ENCODE data around the gene MARS1.

Gene MARS1

GRCh38 chr12:57456737-57457490, 31.0 kb upstream of the MARS1 start:
- no peak for DNase-seq (ENCODE audit: low read depth in 3 of 3, low spot score in 1 of 3)

GRCh38 chr12:57458665-57459054, 29.2 kb upstream of the MARS1 start:
- no peak for DNase-seq (ENCODE audit: low read depth in 3 of 3, low spot score in 1 of 3)

DNA sequence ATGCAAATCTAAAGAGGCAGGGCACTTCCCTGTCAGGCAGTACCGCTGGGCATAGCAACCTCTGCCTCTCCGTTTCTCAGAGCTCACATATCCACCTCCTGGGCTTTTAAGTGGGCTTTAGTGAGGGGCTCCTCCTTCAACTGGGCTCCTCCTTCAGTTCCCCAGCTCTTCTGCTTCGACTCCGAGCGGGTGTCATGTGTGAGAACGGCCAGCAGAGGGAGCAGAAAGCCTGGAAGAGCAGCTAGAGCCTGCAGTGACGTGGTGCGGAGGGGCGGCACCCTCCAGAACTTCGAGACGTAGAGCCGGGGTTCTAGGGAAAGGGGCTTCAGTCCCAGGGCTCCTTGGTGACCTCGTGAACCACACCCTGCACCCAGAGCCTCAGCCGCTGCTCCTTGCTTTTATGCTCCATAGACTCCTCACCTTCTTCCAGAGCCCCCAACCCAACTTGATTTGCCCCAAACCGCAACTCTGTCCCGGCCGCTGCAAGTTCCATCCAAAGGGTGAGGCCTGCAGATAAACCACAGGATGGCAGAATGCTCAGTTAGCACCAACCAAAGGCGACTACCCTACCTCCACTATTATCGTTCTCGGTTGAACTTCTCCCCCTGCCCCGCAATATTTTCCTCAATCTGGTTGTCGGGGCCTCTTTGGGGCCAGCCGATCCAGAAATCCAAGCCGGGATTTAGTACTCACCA, 28.7 kb upstream of the MARS1 start:
- DNase-seq (ENCODE audit: low read depth in 3 of 3, low spot score in 1 of 3): peak; percentile 82 to 85 (median 84)

GRCh38 chr12:57459750-57460467, 28.0 kb upstream of the MARS1 start, which contains the start of gene GLI1:
GLI1 (plus strand) TSS chr12:57459785; CDS start chr12:57463692, 3,907 bp downstream.
- DNase-seq (ENCODE audit: low read depth in 3 of 3, low spot score in 1 of 3): no peak

DNA sequence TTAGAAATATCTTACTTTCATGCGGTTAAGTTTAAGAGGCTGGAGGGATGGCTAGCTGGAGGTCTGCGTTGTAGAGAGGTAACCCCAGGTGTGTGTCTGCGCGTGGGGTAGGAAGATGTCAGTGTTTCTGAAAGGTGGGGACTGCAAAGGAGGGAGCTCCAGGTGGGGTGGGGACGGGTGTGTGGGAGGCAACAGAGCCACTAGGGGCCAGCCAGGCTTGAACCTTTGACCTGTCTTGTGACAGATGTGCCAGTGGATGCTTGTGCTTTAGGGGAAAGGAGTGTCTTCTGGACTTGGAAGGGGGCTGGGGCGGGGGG, 27.4 kb upstream of the MARS1 start:
- no peak for DNase-seq (ENCODE audit: low read depth in 3 of 3, low spot score in 1 of 3)

GRCh38 chr12:57460841-57461275, 27.0 kb upstream of the MARS1 start:
- DNase-seq (ENCODE audit: low read depth in 3 of 3, low spot score in 1 of 3): no peak

GRCh38 chr12:57461276-57461916, 26.5 kb upstream of the MARS1 start:
- no peak for DNase-seq (ENCODE audit: low read depth in 3 of 3, low spot score in 1 of 3)

- no peak for DNase-seq (ENCODE audit: low read depth in 3 of 3, low spot score in 1 of 3)
Measured at GRCh38 chr12:57461917-57462250, 26.0 kb upstream of the MARS1 start.

DNA sequence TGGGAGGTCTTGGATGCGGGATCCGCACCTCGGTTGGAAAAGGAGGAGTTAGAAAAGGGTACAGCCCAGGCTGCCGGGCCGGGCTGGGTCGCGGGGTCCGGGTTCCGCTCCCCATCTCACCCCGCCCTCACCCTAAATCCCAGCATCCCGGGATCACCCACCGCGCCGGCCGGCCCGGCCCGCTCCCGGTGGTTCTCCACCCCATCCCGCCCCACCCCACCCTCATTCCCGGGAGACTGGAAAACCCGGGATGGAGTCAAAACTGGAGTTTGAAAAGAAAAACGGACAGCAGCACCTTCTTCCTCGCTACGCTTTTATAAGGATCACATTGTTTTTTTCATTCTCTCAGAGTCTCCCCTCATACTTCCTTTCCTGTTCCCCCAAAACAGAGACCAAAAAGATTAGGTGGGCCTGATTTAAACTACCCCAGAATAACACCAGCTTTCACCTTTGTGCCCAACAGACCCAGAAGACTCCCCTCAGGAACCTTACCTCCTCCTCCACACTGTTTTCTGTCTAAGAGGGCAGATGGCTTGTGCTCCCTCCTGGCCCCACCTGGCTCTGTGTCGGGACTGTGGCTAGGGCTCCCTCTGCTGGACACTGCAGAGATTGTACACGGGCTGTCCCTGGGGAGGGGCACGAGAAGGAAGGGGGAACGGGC, 25.5 kb upstream of the MARS1 start:
- DNase-seq (ENCODE audit: low read depth in 3 of 3, low spot score in 1 of 3): peak; percentile 75 to 83 (median 79)

DNA sequence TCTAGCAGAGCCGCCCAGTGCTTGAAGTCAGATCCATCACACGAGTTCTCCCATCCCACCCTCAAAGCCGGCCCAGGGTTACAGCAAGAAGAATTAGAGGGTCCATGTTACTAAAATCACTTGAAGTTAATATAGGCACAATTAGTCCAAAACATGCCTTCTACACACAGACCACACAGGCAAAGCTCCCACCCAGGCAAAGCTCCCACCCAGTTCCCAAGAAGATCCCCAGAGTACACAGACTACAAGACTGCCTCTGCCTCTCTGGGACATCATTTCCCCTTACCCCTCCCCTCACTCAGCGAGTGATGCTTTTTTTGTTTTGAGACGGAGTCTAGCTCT, 25.0 kb upstream of the MARS1 start:
- no peak for DNase-seq (ENCODE audit: low read depth in 3 of 3, low spot score in 1 of 3)

GRCh38 chr12:57464569-57464968, 23.3 kb upstream of the MARS1 start:
- no peak for DNase-seq (ENCODE audit: low read depth in 3 of 3, low spot score in 1 of 3)

- no peak for DNase-seq (ENCODE audit: low read depth in 3 of 3, low spot score in 1 of 3)
Measured at GRCh38 chr12:57465030-57465746, 22.7 kb upstream of the MARS1 start.

DNA sequence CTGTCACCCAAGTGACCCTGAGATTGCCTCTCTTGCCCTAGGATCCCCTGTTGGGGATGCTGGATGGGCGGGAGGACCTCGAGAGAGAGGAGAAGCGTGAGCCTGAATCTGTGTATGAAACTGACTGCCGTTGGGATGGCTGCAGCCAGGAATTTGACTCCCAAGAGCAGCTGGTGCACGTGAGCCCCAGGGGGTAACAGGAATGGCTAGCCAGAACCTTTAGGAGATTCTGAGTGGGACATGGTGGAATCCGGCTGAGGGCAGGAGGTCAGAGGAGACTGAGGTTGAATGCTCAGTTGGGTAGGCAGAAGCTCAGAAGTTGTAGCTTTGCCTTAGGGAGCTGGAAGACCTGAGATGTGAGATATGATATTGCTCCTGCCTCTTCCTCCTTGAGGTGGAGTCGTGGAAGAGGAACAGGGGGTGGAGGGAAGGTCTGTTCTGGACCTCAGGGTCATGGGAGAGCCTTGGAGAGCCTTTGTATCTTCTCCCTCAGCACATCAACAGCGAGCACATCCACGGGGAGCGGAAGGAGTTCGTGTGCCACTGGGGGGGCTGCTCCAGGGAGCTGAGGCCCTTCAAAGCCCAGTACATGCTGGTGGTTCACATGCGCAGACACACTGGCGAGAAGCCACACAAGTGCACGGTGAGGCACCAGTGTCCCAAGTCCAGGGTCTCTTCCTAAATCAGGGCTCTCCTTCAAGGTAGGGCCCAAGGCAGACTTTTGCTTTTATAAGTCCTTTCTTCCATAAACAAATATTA, 21.9 kb upstream of the MARS1 start:
- DNase-seq (ENCODE audit: low read depth in 3 of 3, low spot score in 1 of 3): no peak

DNA sequence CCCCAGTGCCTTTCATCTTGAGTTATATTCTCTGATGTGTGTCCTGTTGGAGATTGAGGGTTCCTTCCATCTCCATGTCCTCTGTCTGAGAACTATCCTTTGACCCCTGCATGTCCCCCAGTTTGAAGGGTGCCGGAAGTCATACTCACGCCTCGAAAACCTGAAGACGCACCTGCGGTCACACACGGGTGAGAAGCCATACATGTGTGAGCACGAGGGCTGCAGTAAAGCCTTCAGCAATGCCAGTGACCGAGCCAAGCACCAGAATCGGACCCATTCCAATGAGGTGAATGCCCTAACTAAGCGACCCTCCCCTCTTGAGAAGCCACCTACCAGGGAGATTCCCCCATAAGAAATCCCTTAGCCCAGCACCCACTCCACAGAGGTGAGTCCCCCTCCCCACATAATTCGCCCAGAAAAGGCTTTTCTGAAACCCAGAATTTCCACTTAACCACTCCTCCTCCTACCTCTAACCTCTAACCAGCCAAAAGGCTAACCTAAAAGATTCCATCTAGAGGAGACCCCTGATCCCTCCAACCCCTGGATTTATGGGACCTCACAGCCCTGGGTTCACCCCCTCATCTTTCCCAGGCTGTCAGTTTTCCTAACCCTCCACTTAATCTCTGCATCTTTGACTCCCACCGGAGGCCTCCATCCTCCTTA, 20.5 kb upstream of the MARS1 start:
- DNase-seq (ENCODE audit: low read depth in 3 of 3, low spot score in 1 of 3): no peak

- DNase-seq (ENCODE audit: low read depth in 3 of 3, low spot score in 1 of 3): no peak
Measured at GRCh38 chr12:57467915-57468314, 20.0 kb upstream of the MARS1 start.

GRCh38 chr12:57469296-57470164, 18.3 kb upstream of the MARS1 start:
- no peak for DNase-seq (ENCODE audit: low read depth in 3 of 3, low spot score in 1 of 3)

- no peak for DNase-seq (ENCODE audit: low read depth in 3 of 3, low spot score in 1 of 3)
Measured at GRCh38 chr12:57470286-57470969, 17.4 kb upstream of the MARS1 start.
